Measurements from ENCODE around the gene MYOF. TPM values are rescaled to one million over a fixed set of nuclear protein-coding genes. Genes with fewer than 3 reads are reported as not detected.

MYOF gene
- total and polyA plus RNA-seq, 10 of the 15 experiments (the other 5 are each of a cell fraction or from before 2014, with no cell fraction given), result 0.02 to 0.59 (median 0.17) TPM

GRCh38 chr10:93288679-93289634 lies 193.2 kb downstream of the MYOF start (continued):
- TF ChIP-seq MLLT1 (IDR thresholded peaks at IDR 0.05) (no peak), RELA (IDR thresholded peaks at IDR 0.05; ENCODE audit: borderline replicate concordance, partially characterized antibody) (no peak), NFXL1 (IDR thresholded peaks at IDR 0.05; ENCODE audit: borderline replicate concordance) (no peak), HDAC2 (IDR thresholded peaks at IDR 0.05) (no peak), IRF3 (IDR thresholded peaks at IDR 0.05) (no peak), CBFB (IDR thresholded peaks at IDR 0.05; ENCODE audit: low read depth) (no peak), CBX3 (IDR thresholded peaks at IDR 0.05; ENCODE audit: borderline replicate concordance, low read depth) (no peak)
- TF ChIP-seq, protein P1, sequence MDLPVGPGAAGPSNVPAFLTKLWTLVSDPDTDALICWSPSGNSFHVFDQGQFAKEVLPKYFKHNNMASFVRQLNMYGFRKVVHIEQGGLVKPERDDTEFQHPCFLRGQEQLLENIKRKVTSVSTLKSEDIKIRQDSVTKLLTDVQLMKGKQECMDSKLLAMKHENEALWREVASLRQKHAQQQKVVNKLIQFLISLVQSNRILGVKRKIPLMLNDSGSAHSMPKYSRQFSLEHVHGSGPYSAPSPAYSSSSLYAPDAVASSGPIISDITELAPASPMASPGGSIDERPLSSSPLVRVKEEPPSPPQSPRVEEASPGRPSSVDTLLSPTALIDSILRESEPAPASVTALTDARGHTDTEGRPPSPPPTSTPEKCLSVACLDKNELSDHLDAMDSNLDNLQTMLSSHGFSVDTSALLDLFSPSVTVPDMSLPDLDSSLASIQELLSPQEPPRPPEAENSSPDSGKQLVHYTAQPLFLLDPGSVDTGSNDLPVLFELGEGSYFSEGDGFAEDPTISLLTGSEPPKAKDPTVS (IDR thresholded peaks at IDR 0.05; ENCODE audit: low read depth, low read length), result no peak
- TF ChIP-seq, protein P2, sequence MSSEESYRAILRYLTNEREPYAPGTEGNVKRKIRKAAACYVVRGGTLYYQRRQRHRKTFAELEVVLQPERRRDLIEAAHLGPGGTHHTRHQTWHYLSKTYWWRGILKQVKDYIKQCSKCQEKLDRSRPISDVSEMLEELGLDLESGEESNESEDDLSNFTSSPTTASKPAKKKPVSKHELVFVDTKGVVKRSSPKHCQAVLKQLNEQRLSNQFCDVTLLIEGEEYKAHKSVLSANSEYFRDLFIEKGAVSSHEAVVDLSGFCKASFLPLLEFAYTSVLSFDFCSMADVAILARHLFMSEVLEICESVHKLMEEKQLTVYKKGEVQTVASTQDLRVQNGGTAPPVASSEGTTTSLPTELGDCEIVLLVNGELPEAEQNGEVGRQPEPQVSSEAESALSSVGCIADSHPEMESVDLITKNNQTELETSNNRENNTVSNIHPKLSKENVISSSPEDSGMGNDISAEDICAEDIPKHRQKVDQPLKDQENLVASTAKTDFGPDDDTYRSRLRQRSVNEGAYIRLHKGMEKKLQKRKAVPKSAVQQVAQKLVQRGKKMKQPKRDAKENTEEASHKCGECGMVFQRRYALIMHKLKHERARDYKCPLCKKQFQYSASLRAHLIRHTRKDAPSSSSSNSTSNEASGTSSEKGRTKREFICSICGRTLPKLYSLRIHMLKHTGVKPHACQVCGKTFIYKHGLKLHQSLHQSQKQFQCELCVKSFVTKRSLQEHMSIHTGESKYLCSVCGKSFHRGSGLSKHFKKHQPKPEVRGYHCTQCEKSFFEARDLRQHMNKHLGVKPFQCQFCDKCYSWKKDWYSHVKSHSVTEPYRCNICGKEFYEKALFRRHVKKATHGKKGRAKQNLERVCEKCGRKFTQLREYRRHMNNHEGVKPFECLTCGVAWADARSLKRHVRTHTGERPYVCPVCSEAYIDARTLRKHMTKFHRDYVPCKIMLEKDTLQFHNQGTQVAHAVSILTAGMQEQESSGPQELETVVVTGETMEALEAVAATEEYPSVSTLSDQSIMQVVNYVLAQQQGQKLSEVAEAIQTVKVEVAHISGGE (CRISPR knock-in tag; IDR thresholded peaks at IDR 0.05), result no peak

Measured in GM12878 (cell line).